Measurements from ENCODE around the gene MREG.
"Not testable (repeated sequence)": the region's sequence is repeated elsewhere in the genome, so short reads cannot be mapped to it uniquely, and the experiment has no call there.

The MREG gene

GRCh38 chr2:215957354-215958122 lies 55.8 kb downstream of the MREG start:
- DNase-seq = not testable (repeated sequence)

- no peak for DNase-seq
Measured at GRCh38 chr2:215952860-215953637, 60.3 kb downstream of the MREG start.

DNA sequence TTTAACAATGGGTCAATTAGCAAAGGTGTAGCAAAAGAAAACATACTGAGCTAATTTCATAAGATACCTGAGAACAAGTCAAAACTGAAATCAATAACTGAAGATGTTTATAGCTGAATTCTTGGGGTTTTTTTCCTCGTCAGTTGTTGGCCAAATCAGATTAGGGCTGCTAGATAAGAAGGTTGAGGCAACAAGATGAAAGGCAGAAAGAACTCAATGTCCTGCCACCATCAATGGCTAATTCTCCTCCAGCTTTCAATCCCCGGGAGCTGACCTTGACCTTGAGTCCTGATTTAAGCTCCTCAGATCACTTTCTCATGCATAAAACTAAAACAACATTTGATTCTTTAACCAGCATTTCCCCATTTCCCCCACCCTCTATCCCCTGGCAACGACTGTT lies 61.8 kb downstream of the MREG start:
- no peak for DNase-seq

DNA sequence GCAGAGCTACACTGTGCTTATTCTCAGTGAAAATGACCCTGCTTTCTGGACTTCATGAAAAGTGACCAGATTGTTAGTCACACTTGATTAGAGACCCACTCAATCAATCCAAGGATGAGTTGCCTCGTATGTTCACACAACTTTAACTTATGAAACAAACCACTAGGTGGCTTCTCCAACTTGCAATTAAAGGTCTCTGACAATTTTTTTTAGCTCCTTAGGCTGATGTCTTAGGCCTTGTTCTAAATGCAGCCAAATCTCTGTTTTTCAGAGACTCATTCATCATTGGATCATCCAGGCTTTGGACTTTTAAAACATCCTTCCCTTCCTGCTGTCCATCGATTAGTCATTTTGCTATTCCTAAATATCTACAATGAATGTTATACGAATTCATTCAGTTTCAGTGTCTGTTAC lies 63.4 kb downstream of the MREG start:
- peak; percentile 65 for DNase-seq

GRCh38 chr2:215948051-215948450 lies 65.3 kb downstream of the MREG start:
- no peak for DNase-seq

- no peak for DNase-seq
Measured at GRCh38 chr2:215946586-215946985, 66.8 kb downstream of the MREG start.

DNA sequence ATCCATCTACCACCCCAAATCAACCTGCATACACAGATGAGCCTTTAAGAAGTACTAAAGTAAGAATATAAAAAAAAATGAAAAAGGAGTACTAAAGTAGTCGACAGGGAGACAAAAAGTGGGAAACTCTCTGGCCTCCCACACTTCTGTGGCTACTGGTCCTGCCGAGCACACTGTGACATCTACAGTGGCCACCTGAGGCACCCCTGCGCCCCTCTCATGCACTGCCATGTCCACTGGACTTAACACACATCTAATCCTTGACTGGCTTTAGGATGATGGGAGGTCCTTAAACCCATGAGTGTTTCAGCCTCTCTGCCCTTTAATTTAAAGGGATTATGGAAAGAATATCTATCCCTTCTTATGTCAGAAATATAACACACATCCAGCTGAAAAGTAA lies 71.2 kb downstream of the MREG start:
- no peak for DNase-seq

DNA sequence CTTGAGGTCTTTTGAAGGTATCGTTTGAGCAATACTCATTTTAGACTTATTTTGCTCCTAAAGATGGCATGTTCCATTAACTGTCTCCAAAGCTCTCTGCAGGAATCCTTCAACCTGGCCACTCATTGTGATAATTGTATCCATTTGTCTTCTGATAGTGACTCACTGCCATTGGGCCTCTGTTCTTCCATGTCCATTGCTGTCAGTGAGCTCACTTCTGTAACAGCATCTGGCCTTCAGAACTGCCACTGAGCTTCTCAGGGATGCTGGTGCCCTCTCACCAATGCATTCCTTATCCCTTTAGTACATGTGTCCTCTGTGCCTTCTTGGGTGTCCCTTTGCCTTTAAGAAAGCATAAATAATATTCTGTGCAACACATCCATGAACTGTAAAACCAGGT lies 71.6 kb downstream of the MREG start:
- DNase-seq = no peak

- no peak for DNase-seq
Measured at GRCh38 chr2:215940645-215941184, 72.6 kb downstream of the MREG start.

DNA sequence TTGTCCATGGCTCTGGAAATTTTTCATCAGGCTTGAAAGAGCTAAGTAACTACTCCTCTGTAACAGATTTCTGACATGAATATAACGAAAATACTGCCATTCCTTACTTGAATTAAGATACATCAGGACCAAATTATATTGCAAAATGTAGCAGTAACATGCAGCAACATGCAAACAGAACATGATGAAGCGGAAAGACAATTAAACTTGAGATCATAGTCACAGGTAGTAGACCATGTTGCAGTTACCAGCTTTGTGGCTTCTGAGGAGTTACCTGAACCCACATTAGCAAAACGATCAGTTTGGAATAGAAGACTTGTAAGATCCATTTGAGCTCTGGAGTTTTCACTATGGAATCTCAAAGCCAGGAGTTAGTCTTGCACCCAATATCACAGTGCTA lies 76.2 kb downstream of the MREG start:
- DNase-seq = no peak

GRCh38 chr2:215933151-215933550 lies 80.2 kb downstream of the MREG start:
- no peak for DNase-seq

GRCh38 chr2:215931256-215931903 lies 82.0 kb downstream of the MREG start:
- DNase-seq = peak; percentile 81

- peak; percentile 58 for DNase-seq
Measured at GRCh38 chr2:215930505-215931253, 82.7 kb downstream of the MREG start.

GRCh38 chr2:215929602-215930335 lies 83.6 kb downstream of the MREG start:
- DNase-seq = peak; percentile 62

DNA sequence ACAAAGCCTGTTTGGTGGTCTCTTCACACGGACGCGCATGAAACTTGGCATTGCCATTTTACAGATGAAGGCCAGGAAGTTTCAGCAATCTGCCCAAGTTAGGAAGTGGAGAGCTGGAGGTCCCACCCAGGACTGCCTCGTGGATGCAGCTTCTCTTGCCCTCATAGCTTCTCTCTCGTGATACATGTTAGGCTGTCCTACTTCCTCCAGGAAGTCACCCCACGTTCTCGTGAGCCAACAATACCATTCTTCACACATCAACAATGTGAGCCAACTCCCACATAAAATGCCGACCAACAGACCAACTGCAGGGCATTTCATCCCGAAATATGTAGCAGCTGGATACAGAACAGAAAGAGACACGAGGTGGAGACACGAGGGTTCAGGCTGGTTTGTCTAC lies 85.3 kb downstream of the MREG start:
- no peak for DNase-seq

GRCh38 chr2:215926992-215927391 lies 86.4 kb downstream of the MREG start:
- DNase-seq = not testable (repeated sequence)

DNA sequence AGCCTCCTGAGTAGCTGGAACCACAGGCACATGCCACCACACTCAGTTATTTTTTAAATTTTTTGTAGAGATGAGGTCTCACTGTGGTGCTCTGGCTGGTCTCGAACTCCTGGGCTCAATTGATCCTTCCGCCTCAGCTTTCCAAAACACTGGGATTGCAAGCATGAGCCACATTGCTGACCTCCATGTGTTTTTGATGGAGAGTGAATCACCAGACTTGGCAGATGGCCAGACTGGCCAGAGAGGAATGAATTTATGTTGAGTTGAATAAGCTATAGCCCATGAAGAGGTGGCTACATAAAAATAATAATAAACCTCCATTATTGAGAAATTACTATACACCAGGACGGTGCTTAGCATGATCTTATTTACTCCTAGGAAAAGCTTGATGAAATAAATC lies 91.5 kb downstream of the MREG start:
- DNase-seq = peak; percentile 89

DNA sequence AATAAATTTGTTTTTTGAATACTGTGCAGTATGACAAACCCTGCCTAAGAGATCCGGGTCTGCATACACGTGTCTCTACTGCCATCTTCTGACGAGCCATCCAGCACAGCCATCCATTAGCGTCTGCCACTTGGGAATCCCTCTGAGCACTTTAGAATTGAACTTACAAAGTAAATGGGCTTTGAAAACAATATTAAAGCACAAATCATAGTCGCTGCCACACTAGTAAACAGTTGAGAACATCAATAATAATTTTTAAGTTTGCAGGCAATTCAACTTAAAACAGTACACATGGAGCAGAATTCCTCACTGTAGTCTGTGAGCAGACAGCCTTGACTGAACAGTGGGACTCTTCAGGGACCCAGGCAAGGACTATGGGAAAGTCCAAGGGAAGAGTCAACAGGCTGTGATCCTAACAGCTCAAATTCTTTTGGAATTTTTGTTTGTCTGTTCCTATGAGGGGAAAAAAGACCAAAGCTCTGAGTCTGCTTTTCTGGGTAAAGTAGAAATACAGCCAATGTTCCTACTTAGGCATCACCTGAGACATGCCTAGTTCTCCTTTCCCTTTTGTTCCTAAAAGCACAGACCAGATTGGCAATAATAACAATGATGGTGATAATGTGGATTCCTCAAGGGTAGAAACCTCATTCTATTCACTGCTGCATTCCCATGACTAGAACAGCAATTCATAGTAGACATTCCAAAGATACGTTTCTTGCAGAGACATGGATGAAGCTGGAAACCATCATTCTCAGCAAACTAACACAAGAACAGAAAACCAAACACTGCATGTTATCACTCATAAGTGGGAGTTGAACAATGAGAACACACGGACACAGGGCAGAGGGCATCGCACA lies 92.9 kb downstream of the MREG start:
- peak; percentile 83 for DNase-seq

GRCh38 chr2:215919624-215920243 lies 93.6 kb downstream of the MREG start:
- no peak for DNase-seq

DNA sequence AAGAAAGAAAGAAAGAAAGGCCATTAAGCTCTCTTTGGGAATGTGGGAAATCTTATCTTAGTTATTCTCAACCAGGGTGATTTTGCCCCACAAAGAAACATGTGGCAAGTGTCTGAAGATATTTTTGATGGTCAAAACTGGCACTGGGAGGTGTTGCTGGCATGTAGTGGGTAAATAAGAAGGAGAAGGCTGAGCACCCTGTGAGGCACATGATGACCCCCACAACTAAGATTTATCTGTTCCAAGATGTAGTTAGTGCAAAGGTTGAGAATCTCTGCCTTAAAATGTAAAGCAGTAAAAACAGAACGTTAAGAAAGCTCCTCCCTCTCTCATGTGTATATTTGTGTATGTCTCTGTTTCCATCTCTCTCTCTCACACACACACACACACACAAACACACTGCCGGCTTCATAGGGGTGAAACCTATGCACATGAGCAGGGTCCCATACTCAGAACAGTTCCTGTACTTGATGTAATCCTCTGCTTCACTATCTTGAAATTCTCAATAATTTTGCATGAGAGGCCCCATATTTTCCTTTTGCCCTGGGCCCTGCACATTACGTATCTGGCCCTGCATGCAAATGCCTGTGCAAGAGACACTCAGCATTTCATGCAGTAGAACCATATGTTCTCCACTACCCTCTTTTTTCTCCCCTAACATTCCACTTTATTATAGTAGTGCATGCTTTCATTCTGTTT lies 94.3 kb downstream of the MREG start:
- peak; percentile 62 for DNase-seq
